ENCODE measurements around the gene FEZF1.

DNA sequence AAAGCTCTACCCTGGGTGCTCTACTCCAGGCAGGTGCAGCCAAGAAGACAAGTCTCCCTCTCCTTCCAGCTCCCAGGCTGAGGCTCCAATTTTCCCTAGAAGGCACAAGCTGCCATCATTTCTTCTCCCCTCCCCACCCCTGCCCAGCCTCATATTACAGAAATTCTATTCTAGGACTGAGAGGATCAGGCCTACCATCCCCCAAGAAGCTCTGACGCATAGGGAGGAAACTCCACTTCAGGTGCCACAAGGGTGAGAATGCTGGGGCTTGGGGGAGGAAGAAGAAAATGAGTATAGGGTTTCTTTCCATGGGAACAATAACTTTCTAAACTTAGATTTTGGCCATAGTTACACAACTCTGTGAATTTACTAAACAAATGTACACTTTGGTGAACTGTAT, 35.3 kb downstream of the FEZF1 start:
- TF ChIP-seq, protein P1, sequence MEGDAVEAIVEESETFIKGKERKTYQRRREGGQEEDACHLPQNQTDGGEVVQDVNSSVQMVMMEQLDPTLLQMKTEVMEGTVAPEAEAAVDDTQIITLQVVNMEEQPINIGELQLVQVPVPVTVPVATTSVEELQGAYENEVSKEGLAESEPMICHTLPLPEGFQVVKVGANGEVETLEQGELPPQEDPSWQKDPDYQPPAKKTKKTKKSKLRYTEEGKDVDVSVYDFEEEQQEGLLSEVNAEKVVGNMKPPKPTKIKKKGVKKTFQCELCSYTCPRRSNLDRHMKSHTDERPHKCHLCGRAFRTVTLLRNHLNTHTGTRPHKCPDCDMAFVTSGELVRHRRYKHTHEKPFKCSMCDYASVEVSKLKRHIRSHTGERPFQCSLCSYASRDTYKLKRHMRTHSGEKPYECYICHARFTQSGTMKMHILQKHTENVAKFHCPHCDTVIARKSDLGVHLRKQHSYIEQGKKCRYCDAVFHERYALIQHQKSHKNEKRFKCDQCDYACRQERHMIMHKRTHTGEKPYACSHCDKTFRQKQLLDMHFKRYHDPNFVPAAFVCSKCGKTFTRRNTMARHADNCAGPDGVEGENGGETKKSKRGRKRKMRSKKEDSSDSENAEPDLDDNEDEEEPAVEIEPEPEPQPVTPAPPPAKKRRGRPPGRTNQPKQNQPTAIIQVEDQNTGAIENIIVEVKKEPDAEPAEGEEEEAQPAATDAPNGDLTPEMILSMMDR (IDR thresholded peaks at IDR 0.05; ENCODE audit: insufficient read depth, low read length) = no peak
- TF ChIP-seq POLR2AphosphoS5 (IDR thresholded peaks at IDR 0.05; ENCODE audit: low read depth) (no peak), GABPA (IDR thresholded peaks at IDR 0.05; ENCODE audit: low read depth) (no peak)
- TF ChIP-seq, protein P2, sequence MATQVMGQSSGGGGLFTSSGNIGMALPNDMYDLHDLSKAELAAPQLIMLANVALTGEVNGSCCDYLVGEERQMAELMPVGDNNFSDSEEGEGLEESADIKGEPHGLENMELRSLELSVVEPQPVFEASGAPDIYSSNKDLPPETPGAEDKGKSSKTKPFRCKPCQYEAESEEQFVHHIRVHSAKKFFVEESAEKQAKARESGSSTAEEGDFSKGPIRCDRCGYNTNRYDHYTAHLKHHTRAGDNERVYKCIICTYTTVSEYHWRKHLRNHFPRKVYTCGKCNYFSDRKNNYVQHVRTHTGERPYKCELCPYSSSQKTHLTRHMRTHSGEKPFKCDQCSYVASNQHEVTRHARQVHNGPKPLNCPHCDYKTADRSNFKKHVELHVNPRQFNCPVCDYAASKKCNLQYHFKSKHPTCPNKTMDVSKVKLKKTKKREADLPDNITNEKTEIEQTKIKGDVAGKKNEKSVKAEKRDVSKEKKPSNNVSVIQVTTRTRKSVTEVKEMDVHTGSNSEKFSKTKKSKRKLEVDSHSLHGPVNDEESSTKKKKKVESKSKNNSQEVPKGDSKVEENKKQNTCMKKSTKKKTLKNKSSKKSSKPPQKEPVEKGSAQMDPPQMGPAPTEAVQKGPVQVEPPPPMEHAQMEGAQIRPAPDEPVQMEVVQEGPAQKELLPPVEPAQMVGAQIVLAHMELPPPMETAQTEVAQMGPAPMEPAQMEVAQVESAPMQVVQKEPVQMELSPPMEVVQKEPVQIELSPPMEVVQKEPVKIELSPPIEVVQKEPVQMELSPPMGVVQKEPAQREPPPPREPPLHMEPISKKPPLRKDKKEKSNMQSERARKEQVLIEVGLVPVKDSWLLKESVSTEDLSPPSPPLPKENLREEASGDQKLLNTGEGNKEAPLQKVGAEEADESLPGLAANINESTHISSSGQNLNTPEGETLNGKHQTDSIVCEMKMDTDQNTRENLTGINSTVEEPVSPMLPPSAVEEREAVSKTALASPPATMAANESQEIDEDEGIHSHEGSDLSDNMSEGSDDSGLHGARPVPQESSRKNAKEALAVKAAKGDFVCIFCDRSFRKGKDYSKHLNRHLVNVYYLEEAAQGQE (IDR thresholded peaks at IDR 0.05; ENCODE audit: insufficient replicate concordance, low read depth) = no peak
